ENCODE measurements around the gene PAFAH1B1. TPM values are rescaled to one million over a fixed set of nuclear protein-coding genes. Genes with fewer than 3 reads are reported as not detected.
A peak's percentile ranks its signal among the peaks of the same experiment; 100 is the strongest.

PAFAH1B1 gene
- total RNA-seq, 2 experiments from 2014 or later = 163 to 167 TPM

DNA sequence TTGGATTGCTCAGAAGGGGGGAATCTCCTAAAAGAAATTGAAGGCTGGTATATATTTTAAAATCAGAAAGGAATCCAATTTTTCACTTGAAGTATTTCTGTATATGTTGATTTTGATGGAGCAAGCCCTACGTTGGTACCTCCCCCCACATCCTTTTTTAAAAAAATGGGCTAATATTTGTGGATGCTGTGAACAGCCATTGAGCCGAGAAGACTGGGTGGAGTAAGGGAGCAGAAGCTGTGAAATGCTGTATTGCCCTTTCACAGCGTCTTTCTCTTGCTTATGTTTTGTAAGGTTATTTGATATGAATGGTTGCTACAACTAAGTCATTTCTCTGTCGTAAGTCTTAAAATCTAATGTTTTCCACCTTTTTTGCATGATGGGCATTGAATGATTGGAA, 2.3 kb downstream of the PAFAH1B1 start:
- intact Hi-C loops (cut with DNase I, micrococcal nuclease) = no loop called here
- Mint-ChIP-seq H3K9me3 (ENCODE audit: low read depth) (no peaks in the 10 kb centered on the region), H3K36me3 (ENCODE audit: low read depth) (peaks cover 9% of the 10 kb centered on the region), H3K4me3 (peak overlapping the region; percentile 79), H3K27me3 (no peaks in the 10 kb centered on the region), H3K27ac (peak overlapping the region; percentile 51), H3K4me1 (peaks cover 43% of the 10 kb centered on the region)
- ATAC-seq = no peak
- ChIA-PET POLR2A (no interaction called here), CTCF (interaction anchor here (0.6 kb wide), 1 partner anchor 68 kb away, joined by 3 read pairs; no protein-coding TSS in a partner anchor)
- no peak for DNase-seq

DNA sequence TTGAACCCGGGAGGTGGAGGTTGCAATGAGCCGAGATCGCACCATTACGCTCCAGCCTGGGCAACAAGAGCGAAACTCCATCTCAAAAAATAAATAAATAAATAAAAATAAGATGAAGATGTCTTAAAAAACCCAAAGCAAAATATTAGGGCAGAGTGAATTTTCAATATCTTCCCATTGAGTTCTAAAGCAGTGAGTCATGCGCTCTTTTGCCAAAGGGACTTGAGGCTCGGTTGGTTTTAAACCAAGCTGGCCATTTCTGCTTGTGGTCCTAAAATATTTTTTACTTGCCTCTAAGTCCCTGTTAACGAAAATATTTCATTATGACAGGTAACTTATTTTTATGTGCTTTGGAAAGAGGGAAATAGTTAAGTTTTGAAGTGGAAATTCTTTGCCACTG, 4.7 kb downstream of the PAFAH1B1 start:
- Mint-ChIP-seq H3K27ac (no peak overlapping the region), H3K4me3 (no peak overlapping the region), H3K36me3 (ENCODE audit: low read depth) (peaks cover 13% of the 10 kb centered on the region), H3K4me1 (peaks cover 58% of the 10 kb centered on the region), H3K27me3 (no peaks in the 10 kb centered on the region), H3K9me3 (ENCODE audit: low read depth) (no peaks in the 10 kb centered on the region)
- ATAC-seq (no peak), DNase-seq (no peak)
- intact Hi-C loops (cut with DNase I, micrococcal nuclease) = no loop called here
- POLR2A ChIA-PET = no interaction called here
- CTCF ChIA-PET = no interaction called here

DNA sequence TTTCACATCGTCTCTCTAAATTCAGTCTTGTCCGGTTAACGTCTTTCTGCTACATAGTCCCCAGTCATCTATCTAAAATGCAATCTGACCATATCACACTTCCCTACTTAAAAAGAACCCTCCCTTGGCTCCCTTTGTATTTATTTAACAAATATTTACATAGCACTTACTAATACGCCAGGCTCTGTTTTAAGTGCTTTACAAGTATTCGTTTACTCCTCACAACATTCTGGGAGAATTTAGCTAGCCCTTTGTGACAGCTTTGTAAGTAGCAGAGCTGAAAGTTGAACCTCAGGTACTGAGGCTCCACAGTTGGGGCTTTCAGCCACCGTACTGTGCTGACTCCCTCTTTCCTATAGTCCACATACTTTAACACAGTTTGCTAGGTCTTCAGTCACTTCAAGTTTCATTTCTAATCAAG, 9.2 kb downstream of the PAFAH1B1 start:
- peak; percentile 87 for ATAC-seq
- peaks cover 18% of the 10 kb centered on the region for H3K36me3 Mint-ChIP-seq (ENCODE audit: low read depth)
- no peak overlapping the region for H3K4me3 Mint-ChIP-seq

DNA sequence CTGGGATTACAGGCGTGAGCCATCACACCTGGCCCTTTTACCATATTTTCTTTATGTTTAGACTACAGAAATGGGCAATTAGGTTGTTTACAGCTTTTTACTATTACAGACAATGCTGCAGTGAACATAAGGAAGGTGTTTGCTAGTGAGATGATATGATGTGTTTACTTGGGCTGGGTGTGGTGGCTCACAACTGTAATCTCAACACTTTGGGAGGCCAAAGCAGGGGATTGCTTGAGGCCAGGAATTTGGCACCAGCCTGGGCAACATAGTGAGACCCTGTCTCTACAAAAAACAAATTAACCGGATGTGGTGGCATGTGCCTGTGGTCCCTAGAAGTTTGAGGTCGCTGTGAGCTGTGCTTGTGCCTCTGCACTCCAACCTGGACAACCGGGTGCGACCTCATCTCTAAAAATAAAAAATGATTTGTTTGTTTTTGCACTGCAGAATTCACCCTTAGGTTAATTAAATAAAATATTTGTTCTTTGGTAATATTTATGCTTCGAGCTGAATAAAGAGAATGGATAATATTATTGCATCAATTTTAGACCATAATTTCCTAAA, 15.0 kb downstream of the PAFAH1B1 start:
- Mint-ChIP-seq H3K27me3 (no peaks in the 10 kb centered on the region), H3K9me3 (ENCODE audit: low read depth) (no peaks in the 10 kb centered on the region), H3K4me3 (no peak overlapping the region), H3K4me1 (peaks cover 56% of the 10 kb centered on the region), H3K27ac (no peak overlapping the region), H3K36me3 (ENCODE audit: low read depth) (peaks cover 9% of the 10 kb centered on the region)
- no peak for ATAC-seq
- ChIA-PET POLR2A (no interaction called here), CTCF (interaction anchor here (0.7 to 1.9 kb wide), 4 partner anchors 11 to 223 kb away, joined by 3 to 6 read pairs (median 3); no protein-coding TSS in a partner anchor)
- DNase-seq = no peak
- intact Hi-C loops (cut with DNase I, micrococcal nuclease) = no loop called here

More for the DNA sequence above, 9.2 kb downstream of the PAFAH1B1 start:
- H3K9me3 Mint-ChIP-seq (ENCODE audit: low read depth) = no peaks in the 10 kb centered on the region
- ChIA-PET POLR2A (interaction anchor here (0.6 kb wide), 1 partner anchor 32 kb away, joined by 4 read pairs; no protein-coding TSS in a partner anchor), CTCF (interaction anchor here (2.3 kb wide), 1 partner anchor 9 kb away, joined by 6 read pairs; the partner anchor contains the start of gene PAFAH1B1)
- H3K27me3 Mint-ChIP-seq = no peaks in the 10 kb centered on the region
- intact Hi-C loops (cut with DNase I, micrococcal nuclease) = no loop called here
- peak overlapping the region; percentile 55 for H3K27ac Mint-ChIP-seq
- H3K4me1 Mint-ChIP-seq = peaks cover 60% of the 10 kb centered on the region
- DNase-seq = peak; percentile 45

DNA sequence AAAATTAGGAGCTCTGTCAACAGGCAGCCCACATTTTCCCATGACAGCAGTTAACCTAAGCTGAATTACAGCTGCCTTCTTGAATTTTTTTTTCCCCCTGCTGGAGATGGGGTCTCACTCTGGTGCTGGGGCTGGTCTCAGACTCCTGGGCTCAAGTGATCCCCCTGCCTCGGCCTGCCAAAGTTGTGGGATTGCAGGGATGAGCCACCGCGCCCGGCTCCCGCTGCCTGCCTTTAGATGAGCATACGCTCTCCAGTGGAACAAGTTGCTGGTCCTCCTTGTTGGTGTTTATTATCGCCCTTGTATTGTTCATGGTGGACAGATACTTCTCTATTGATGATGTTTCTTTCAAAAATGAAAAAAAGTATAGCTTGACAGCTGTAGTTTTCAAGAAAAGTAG, 15.6 kb downstream of the PAFAH1B1 start:
- intact Hi-C loops (cut with DNase I, micrococcal nuclease) = no loop called here
- ATAC-seq = no peak
- no peak overlapping the region for H3K4me3 Mint-ChIP-seq
- peaks cover 60% of the 10 kb centered on the region for H3K4me1 Mint-ChIP-seq
- H3K27me3 Mint-ChIP-seq = no peaks in the 10 kb centered on the region
- peaks cover 9% of the 10 kb centered on the region for H3K36me3 Mint-ChIP-seq (ENCODE audit: low read depth)
- H3K27ac Mint-ChIP-seq = no peak overlapping the region
- no peaks in the 10 kb centered on the region for H3K9me3 Mint-ChIP-seq (ENCODE audit: low read depth)
- no peak for DNase-seq
- ChIA-PET POLR2A (no interaction called here), CTCF (interaction anchor here (0.7 to 1.9 kb wide), 5 partner anchors 12 to 224 kb away, joined by 3 to 6 read pairs (median 3); no protein-coding TSS in a partner anchor)

DNA sequence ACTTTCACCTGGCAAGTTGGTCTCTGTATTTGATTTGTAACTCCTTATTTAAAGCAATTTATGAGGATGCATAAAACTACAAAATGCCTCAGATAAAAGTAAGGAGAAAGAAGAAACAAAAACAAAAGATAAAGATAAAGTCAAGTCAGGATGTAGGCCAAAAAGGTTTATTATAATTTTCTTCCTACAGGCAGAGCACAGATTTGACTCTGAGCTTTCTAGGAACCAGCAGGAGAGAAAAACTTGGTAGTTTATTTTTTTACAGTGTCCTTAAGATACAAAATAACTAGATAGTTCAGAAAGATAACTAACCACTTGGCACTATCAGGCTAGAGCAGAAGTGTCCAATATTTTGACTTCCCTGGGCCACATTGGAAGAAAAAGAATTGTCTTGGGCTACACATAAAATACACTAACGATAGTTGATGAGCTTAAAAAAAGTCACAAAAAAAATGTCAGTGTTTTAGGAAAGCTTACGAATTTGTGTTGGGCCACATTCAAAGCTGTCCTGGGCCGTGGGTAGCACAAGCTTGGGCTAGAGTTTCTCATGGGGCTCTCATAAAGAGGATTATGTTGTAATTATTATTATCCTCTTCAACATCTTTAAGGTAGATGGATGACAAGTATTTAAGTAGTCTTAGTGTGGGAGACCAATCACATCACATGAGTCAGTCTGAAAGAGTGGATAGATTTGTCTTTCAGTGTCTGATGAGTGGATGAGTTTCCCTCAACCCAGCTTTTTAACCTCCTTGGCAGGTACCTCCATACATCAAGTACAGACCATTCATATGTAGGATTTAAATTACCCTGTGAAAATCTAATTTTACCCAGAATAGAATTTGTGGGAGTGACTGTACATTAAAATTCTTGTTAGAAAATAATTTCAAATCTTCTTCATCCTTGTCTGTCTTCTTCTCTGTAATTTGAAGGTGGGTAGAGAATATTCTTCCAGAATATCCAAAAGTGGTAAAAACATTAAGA, 17.0 kb downstream of the PAFAH1B1 start:
- H3K4me3 Mint-ChIP-seq = no peak overlapping the region
- peak overlapping the region; percentile 43 for H3K27ac Mint-ChIP-seq
- H3K36me3 Mint-ChIP-seq (ENCODE audit: low read depth) = no peaks in the 10 kb centered on the region
- POLR2A ChIA-PET = interaction anchor here (0.6 kb wide), 1 partner anchor 49 kb away, joined by 5 read pairs; no protein-coding TSS in a partner anchor
- H3K27me3 Mint-ChIP-seq = no peaks in the 10 kb centered on the region
- peaks cover 54% of the 10 kb centered on the region for H3K4me1 Mint-ChIP-seq
- H3K9me3 Mint-ChIP-seq (ENCODE audit: low read depth) = no peaks in the 10 kb centered on the region
- intact Hi-C loops (cut with DNase I, micrococcal nuclease) = no loop called here
- CTCF ChIA-PET = interaction anchor here (0.6 to 1.5 kb wide), 5 partner anchors 12 to 540 kb away, joined by 3 to 6 read pairs (median 3); no protein-coding TSS in a partner anchor
- no peak for DNase-seq
- ATAC-seq = peak; percentile 65

DNA sequence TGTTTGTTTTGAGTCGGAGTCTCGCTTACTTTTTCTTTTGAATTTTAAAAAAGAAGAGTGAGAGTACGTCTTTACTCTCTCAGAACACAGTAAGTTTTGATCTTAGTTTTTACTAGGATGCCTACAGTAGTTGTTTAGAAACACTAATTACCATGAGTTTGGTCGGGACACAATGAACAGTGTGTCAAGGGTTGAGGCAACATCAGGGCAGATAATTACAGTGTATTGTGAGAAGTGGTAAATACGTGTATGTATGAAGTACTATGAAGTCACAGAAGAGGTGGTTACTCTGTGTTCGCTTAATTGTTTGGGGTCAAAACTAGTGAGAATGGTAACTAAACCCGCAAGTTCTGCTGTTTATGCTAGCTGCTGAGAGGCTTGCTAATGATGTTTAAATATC, 18.2 kb downstream of the PAFAH1B1 start:
- peaks cover 4% of the 10 kb centered on the region for H3K36me3 Mint-ChIP-seq (ENCODE audit: low read depth)
- ChIA-PET POLR2A (interaction anchor here (0.6 kb wide), 1 partner anchor 19 kb away, joined by 6 read pairs; no protein-coding TSS in a partner anchor), CTCF (no interaction called here)
- H3K4me3 Mint-ChIP-seq = no peak overlapping the region
- no peaks in the 10 kb centered on the region for H3K27me3 Mint-ChIP-seq
- no peak for ATAC-seq
- no peak overlapping the region for H3K27ac Mint-ChIP-seq
- H3K4me1 Mint-ChIP-seq = peaks cover 59% of the 10 kb centered on the region
- DNase-seq = no peak
- H3K9me3 Mint-ChIP-seq (ENCODE audit: low read depth) = no peaks in the 10 kb centered on the region
- intact Hi-C loops (cut with DNase I, micrococcal nuclease) = no loop called here

DNA sequence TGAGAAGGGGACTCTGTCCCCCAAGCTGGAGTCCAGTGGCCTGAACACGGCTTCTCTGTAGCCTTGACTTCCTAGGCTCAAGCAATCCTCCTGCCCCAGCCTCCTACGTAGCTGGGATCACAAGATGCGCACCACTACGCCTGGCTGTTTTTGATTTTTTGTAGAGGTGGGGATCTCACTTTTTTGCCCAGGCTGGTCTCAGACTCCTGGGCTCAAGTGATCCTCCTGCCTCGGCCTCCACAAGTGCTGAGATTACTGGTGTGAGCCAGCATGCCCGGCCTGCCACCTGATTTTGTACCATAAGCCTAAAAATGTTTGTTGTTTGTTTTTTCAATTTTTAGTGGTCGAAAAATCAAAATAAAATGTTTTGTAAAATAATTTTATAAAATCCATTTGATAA, 19.2 kb downstream of the PAFAH1B1 start:
- no peaks in the 10 kb centered on the region for H3K9me3 Mint-ChIP-seq (ENCODE audit: low read depth)
- ChIA-PET CTCF (no interaction called here), POLR2A (no interaction called here)
- H3K27me3 Mint-ChIP-seq = no peaks in the 10 kb centered on the region
- intact Hi-C loops (cut with DNase I, micrococcal nuclease) = no loop called here
- ATAC-seq (no peak), DNase-seq (no peak)
- peaks cover 9% of the 10 kb centered on the region for H3K36me3 Mint-ChIP-seq (ENCODE audit: low read depth)
- peaks cover 64% of the 10 kb centered on the region for H3K4me1 Mint-ChIP-seq
- no peak overlapping the region for H3K27ac Mint-ChIP-seq
- H3K4me3 Mint-ChIP-seq = no peak overlapping the region

DNA sequence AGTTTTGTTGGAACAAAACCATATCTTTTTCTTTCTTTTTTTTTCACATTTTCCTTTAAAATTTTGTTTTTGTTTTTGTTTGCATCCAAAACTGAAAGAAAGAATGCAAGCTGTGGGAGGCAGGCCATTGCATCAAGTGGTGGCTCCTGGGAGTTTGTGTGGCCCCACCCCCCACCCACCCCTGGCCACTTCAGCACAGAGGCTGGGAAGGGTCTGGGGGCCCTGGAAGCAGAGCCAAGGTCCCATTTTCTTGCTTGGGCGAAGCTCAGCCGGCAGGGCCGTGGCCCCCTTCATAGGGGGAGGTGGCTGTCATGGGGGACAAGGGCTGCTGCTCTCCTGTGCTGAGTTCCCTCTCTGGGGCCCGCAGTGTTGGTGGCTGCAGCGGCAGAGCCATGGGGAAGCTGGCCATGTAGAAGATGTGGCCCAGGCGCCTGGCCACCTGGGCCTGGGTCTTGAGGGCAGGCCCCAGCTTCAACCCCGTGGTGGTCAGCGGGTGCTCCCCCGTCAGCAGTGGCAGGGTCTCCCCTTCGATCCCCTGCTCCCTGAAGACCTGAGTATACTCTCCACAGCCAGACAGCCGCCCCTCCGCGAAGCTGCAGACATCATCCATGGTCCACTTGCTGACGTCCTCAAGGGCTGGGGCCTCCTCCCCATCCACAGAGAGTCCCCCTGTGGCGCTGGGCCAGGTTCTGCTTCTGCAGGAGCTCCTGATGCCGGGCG, 19.8 kb downstream of the PAFAH1B1 start:
- intact Hi-C loops (cut with DNase I, micrococcal nuclease) = no loop called here
- Mint-ChIP-seq H3K9me3 (ENCODE audit: low read depth) (no peaks in the 10 kb centered on the region), H3K36me3 (ENCODE audit: low read depth) (peaks cover 9% of the 10 kb centered on the region), H3K4me1 (peaks cover 67% of the 10 kb centered on the region), H3K4me3 (no peak overlapping the region), H3K27me3 (no peaks in the 10 kb centered on the region), H3K27ac (no peak overlapping the region)
- ChIA-PET CTCF (no interaction called here), POLR2A (no interaction called here)
- ATAC-seq (no peak), DNase-seq (no peak)

DNA sequence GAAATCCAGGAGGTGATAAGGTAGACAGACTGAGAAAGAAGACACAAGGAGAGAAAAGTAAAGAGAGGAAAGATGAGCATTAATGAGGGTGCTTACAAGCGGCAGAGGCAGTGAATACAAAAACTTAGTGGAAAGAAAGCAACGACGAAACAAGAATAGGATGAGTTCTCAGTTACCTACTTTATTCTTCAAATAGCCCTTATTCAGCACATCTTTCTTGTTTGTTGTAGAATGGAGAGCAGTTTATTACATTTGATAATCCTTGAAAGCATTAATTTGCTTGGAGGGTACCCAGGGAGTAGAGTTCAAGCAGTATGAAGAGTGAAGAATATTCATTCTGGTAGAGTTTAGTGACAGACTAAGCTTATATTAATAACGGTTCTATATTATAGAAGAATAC, 22.4 kb downstream of the PAFAH1B1 start:
- no peaks in the 10 kb centered on the region for H3K9me3 Mint-ChIP-seq (ENCODE audit: low read depth)
- no peaks in the 10 kb centered on the region for H3K27me3 Mint-ChIP-seq
- ATAC-seq (no peak), DNase-seq (no peak)
- POLR2A ChIA-PET = no interaction called here
- intact Hi-C loops (cut with DNase I, micrococcal nuclease) = no loop called here
- H3K27ac Mint-ChIP-seq = peak overlapping the region; percentile 62
- CTCF ChIA-PET = no interaction called here
- peaks cover 9% of the 10 kb centered on the region for H3K36me3 Mint-ChIP-seq (ENCODE audit: low read depth)
- H3K4me1 Mint-ChIP-seq = peaks cover 47% of the 10 kb centered on the region
- no peak overlapping the region for H3K4me3 Mint-ChIP-seq

DNA sequence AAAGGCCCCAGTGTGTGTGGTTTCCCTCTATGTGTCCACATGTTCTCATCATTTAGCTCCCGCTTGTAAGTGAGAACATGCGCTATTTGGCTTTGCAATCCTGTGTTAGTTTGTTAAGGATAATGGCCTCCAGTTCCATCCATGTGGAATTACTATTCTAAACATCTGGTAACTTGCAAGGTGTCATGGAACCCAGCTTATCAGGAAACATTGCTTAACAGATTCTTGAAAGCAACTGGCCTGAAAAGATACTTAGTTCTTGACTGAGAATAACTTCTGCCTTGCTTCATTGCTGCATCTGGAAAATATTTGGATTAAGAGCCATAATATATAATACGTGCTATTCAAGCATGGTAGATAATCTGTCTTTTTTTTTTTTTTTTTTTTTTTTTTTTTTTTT, 27.8 kb downstream of the PAFAH1B1 start:
- H3K4me3 Mint-ChIP-seq = no peak overlapping the region
- no peaks in the 10 kb centered on the region for H3K27me3 Mint-ChIP-seq
- ChIA-PET CTCF (no interaction called here), POLR2A (no interaction called here)
- peaks cover 43% of the 10 kb centered on the region for H3K36me3 Mint-ChIP-seq (ENCODE audit: low read depth)
- H3K9me3 Mint-ChIP-seq (ENCODE audit: low read depth) = peaks cover 2% of the 10 kb centered on the region
- no peak for ATAC-seq
- intact Hi-C loops (cut with DNase I, micrococcal nuclease) = no loop called here
- H3K27ac Mint-ChIP-seq = no peak overlapping the region
- peaks cover 47% of the 10 kb centered on the region for H3K4me1 Mint-ChIP-seq
- no peak for DNase-seq

All from activated CD4-positive, alpha-beta T cell treated with anti-CD3 and anti-CD28 coated beads for 36 hours (primary cell).